NB4 (cell line): ENCODE data around the gene C11orf86.

ENCODE experiments used
- MYC ChIP-seq: IDR thresholded peaks from 2 replicates; pipeline ENCODE4 v1.6.1; 2011; ENCODE audit warnings: low read depth, low read length
- POLR2A ChIP-seq: IDR thresholded peaks from 2 replicates; pipeline ENCODE4 v1.6.1; 2011; ENCODE audit warnings: mild to moderate bottlenecking; ENCODE audit not compliant: insufficient read length; ENCODE audit errors: extremely low read depth
- TF ChIP-seq, protein P1 (sequence below): IDR thresholded peaks from 2 replicates; pipeline ENCODE4 v1.6.1; 2011; ENCODE audit warnings: low read depth, low read length
- TF ChIP-seq, protein P2 (sequence below): IDR thresholded peaks from one replicate; pipeline ENCODE4 v1.5.1; 2012; ENCODE audit warnings: low read depth, low read length

DNA sequence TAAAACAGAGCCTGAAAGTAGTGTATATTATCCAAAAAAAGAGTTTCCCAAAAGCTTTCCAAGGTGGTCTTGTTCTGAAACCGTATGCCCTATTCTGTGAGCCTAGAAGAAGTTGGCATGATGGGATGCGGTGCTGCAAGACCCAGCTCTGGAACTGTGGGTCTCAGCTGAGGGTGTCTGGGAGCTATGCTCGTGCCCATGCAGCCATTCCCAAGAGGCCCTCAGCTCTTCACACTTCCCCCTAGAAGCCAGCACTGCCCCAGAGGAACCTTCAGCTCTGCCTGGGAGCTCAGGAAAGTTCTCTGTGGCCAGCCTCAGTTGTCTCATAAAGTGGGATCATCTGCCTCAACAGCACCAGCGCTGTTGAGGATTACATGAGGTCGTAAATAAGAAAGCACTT lies 41.4 kb downstream of the C11orf86 start:
- TF ChIP-seq, protein P1, sequence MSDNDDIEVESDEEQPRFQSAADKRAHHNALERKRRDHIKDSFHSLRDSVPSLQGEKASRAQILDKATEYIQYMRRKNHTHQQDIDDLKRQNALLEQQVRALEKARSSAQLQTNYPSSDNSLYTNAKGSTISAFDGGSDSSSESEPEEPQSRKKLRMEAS, result no peak
- TF ChIP-seq POLR2A (no peak), MYC (peak; percentile 20; the same call in 1 of the 2 replicates)
- TF ChIP-seq, protein P2, sequence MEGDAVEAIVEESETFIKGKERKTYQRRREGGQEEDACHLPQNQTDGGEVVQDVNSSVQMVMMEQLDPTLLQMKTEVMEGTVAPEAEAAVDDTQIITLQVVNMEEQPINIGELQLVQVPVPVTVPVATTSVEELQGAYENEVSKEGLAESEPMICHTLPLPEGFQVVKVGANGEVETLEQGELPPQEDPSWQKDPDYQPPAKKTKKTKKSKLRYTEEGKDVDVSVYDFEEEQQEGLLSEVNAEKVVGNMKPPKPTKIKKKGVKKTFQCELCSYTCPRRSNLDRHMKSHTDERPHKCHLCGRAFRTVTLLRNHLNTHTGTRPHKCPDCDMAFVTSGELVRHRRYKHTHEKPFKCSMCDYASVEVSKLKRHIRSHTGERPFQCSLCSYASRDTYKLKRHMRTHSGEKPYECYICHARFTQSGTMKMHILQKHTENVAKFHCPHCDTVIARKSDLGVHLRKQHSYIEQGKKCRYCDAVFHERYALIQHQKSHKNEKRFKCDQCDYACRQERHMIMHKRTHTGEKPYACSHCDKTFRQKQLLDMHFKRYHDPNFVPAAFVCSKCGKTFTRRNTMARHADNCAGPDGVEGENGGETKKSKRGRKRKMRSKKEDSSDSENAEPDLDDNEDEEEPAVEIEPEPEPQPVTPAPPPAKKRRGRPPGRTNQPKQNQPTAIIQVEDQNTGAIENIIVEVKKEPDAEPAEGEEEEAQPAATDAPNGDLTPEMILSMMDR, result no peak
